ENCODE data around the gene PBXIP1.

DNA sequence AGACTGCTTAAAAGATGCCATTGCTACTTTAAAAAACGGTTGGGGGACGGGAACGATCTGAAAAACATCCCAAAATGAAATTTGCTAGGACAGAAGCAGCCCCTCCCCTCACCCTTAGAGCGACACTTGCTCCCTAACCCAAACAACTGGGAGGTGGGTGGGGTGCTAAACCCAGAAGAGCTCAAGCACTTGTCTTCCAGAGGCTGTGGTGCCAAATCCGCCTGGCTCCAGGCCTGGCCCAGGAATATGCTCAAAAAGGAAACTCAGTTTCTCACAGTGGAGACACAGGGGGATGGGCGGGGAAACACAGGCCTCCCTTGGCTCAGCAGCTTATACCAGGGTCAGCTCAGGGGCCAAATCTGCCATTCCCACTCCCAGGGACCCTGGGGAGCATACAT is 644 bp upstream of the PBXIP1 start:
- TF ChIP-seq POLR2A (IDR thresholded peaks at IDR 0.05) (no peak), CTCF (IDR thresholded peaks at IDR 0.05) (no peak)
